Stimulated activated CD8-positive, alpha-beta memory T cell treated with anti-CD3 and anti-CD28 coated beads, Interleukin-4, amount 100 ng/mL, for 48 hours (primary cell): Measurements from ENCODE around the gene SNX6.
"Not testable (repeated sequence)": the region's sequence is repeated elsewhere in the genome, so short reads cannot be mapped to it uniquely, and the experiment has no call there.

Experiments
- DNase-seq: peaks from one replicate; pipeline ENCODE4 v3.0.0-alpha.2; 2020

The SNX6 gene

GRCh38 chr14:34629657-34630529, at the start of gene SNX6:
SNX6 (minus strand) TSS chr14:34630148; CDS start chr14:34630116, 32 bp downstream.
- peak; percentile 79 for DNase-seq

- no peak for DNase-seq
Observed at GRCh38 chr14:34678735-34679134, 48.8 kb upstream of the SNX6 start.

- no peak for DNase-seq
Observed at GRCh38 chr14:34678306-34678705, 48.4 kb upstream of the SNX6 start.

- no peak for DNase-seq
Observed at GRCh38 chr14:34676516-34677211, 46.7 kb upstream of the SNX6 start.

GRCh38 chr14:34673702-34674101, 43.8 kb upstream of the SNX6 start:
- DNase-seq, result no peak

- no peak for DNase-seq
Observed at GRCh38 chr14:34671716-34672115, 41.8 kb upstream of the SNX6 start.

GRCh38 chr14:34668111-34668510, 38.2 kb upstream of the SNX6 start:
- DNase-seq, result no peak

GRCh38 chr14:34667007-34667406, 37.1 kb upstream of the SNX6 start:
- no peak for DNase-seq

GRCh38 chr14:34665785-34666435, 36.0 kb upstream of the SNX6 start:
- DNase-seq, result no peak

- no peak for DNase-seq
Observed at GRCh38 chr14:34662561-34663088, 32.7 kb upstream of the SNX6 start.

- no peak for DNase-seq
Observed at GRCh38 chr14:34660796-34661195, 30.8 kb upstream of the SNX6 start.

GRCh38 chr14:34655959-34656358, 26.0 kb upstream of the SNX6 start:
- DNase-seq, result no peak

- not testable (repeated sequence) for DNase-seq
Observed at GRCh38 chr14:34653073-34653472, 23.1 kb upstream of the SNX6 start.

GRCh38 chr14:34652348-34652747, 22.4 kb upstream of the SNX6 start:
- DNase-seq, result not testable (repeated sequence)

GRCh38 chr14:34650786-34651584, 21.0 kb upstream of the SNX6 start:
- DNase-seq, result no peak

- not testable (repeated sequence) for DNase-seq
Observed at GRCh38 chr14:34650006-34650405, 20.1 kb upstream of the SNX6 start.

GRCh38 chr14:34649344-34649743, 19.4 kb upstream of the SNX6 start:
- no peak for DNase-seq

- no peak for DNase-seq
Observed at GRCh38 chr14:34646570-34647255, 16.8 kb upstream of the SNX6 start.

- DNase-seq, result no peak
Observed at GRCh38 chr14:34643361-34643760, 13.4 kb upstream of the SNX6 start.

GRCh38 chr14:34642595-34642994, 12.6 kb upstream of the SNX6 start:
- no peak for DNase-seq

GRCh38 chr14:34640826-34641225, 10.9 kb upstream of the SNX6 start:
- no peak for DNase-seq

- DNase-seq, result not testable (repeated sequence)
Observed at GRCh38 chr14:34634360-34634771, 4.4 kb upstream of the SNX6 start.
